GM19455 (cell line): Measurements from ENCODE around the gene PCED1B.
"Not testable (repeated sequence)": the region's sequence is repeated elsewhere in the genome, so short reads cannot be mapped to it uniquely, and the experiment has no call there.

Experiments
- ATAC-seq: cut with Tn5 transposase; IDR thresholded peaks from one replicate; pipeline ENCODE4 v1.9.1; 2021; ENCODE audit not compliant: unreplicated experiment

Gene PCED1B, protein sequence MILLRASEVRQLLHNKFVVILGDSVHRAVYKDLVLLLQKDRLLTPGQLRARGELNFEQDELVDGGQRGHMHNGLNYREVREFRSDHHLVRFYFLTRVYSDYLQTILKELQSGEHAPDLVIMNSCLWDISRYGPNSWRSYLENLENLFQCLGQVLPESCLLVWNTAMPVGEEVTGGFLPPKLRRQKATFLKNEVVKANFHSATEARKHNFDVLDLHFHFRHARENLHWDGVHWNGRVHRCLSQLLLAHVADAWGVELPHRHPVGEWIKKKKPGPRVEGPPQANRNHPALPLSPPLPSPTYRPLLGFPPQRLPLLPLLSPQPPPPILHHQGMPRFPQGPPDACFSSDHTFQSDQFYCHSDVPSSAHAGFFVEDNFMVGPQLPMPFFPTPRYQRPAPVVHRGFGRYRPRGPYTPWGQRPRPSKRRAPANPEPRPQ

DNA sequence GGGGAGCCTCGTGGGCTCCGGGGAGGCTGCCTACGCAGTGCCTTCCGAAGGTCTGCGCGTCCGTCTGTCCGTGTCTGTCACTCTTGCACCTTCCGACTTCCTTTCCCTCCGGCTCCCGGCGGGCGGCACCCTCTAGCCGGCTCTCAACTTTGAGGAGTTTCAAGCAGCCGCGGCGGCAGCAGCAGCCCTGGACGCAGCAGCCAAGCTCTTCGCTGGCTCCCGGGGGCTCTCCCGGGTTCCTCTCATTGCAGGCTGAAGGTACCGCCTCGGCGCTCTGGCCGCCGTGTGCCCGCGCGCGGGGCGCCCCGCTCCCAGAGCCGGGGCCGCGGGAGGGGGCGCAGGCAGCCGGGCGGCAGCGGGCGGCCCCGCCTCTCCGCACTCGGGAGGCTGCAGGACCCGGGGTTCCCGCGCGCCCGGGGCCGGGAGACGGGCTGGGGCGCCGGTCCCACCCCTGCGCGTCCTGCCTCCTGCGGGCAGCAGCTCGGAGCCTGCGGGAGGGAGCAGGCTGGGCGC lies at the start of gene PCED1B, which contains the start of gene AMIGO2:
PCED1B (plus strand) TSS at position 154 of the 513 bp plus-strand sequence. CDS start 155,443 bp downstream, outside the sequence.
AMIGO2 (minus strand) TSS at position 492 of the 513 bp plus-strand sequence. CDS start 957 bp downstream, outside the sequence.
- peak; percentile 64 for ATAC-seq

DNA sequence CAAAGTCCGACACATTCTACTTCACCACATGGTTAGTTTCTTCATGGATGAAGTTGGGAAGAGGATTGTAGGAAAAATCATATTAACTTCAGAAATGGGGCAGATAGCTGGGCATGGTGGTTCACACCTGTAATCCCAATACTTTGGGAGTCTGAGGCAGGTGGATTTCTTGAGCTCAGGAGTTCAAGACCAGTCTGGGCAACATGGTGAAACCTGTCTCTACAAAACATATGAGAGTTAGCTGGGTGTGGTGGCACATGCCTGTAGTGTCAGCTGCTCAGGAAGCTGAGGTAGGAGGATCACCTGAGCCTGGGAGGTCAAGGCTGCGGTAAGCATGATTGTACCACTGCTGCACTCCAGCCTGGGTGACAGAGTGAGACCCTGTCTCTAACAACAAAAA lies 49.5 kb upstream of the PCED1B start:
- no peak for ATAC-seq

DNA sequence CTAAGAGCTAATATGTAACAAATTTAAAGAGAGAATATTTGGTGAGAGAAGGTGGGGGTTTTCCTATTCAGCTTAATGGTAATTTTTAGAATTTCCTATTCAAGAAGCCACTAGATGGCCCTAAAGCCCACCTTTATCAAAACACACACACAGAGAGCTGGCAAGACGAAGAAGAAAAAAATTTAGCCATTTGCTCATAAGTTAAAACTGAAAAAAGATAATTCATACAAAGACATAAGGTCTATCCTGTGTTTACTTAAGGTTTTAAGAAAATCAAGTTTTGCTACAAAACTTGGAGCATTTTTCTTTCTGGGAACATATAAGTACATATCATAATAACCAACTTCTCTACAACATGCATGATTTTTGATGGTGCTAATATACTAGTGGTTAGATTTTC lies 46.8 kb upstream of the PCED1B start:
- ATAC-seq, result no peak

DNA sequence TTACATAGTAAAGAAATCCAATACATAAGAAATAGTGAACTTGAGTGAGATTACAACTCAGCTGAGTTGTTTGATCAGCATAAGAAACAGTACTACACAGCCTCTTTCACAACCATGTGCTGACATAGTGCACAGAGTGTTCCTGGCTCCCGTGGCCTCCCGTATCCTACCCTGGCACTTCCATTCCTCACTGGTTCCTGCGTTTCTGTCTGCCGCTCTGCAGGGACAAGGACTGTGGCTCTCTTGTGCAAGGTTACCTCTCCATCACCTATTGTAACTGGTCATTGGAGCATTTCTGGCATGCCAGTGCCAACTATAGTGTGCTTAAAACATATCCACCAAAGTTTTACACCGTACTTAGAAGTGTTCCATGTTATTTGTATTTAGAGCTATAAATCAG lies 46.3 kb upstream of the PCED1B start:
- no peak for ATAC-seq

GRCh38 chr12:47033789-47034555 lies 45.4 kb upstream of the PCED1B start:
- ATAC-seq, result no peak

GRCh38 chr12:47034661-47035060 lies 44.8 kb upstream of the PCED1B start:
- ATAC-seq, result no peak

- no peak for ATAC-seq
Measured at GRCh38 chr12:47035484-47035883, 43.9 kb upstream of the PCED1B start.

DNA sequence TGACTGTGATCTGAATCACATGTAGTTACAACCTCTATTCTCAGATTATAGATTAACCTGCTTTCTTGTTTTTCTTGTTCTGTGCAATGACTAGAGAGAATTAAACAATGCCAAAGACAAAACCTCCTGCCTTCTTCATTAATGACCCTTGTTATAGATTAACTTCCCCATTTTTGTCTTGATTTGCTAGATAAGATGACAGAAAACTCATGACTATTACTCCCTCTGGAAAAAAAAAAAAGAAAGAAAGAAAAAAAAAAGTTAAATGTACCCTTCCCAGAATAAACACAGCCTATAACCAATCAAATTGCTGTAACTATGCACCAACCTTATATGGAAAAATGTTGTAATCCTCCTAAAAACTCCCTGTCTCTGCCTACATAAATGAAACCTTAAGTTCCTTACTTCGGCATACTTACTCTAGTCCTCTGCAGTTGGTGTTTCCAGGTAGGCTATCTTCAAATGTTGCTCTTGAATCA lies 41.1 kb upstream of the PCED1B start:
- no peak for ATAC-seq

DNA sequence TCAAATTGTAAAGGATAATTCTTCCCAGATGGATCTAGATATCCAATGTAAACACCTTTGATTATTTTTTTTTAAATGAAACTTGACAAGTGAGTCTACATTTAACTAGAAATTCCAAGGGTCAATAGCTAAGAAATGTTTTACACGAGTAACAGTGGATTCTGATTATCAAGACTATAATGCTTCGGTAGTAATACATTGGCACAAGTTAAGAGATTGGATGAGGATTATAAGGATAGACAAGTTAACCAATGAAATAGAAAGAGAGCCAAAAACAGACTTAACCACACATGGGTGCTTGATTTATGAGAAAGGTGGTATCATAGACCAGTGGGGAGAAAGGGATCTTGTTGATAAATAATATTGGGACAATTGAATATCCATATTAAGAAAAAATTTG lies 40.3 kb upstream of the PCED1B start:
- no peak for ATAC-seq

DNA sequence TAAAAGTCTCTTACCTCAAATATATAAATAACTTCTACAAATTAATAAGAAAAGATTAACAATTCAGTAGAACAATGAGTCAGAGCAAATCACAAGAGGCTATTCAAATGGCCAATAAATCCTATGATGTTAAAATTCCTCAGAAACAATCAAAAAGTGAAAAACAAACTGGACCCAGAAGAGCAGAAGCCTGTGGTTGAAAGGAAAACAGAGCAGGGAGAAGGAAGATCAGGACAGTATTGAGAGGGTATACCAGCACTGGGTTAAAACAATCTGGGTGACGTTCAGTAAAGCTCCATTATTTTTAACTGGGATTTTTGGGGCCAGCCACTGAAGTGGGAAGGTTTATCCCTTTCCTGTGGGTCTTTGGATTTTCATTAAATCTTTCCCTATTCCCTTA lies 39.7 kb upstream of the PCED1B start:
- no peak for ATAC-seq

DNA sequence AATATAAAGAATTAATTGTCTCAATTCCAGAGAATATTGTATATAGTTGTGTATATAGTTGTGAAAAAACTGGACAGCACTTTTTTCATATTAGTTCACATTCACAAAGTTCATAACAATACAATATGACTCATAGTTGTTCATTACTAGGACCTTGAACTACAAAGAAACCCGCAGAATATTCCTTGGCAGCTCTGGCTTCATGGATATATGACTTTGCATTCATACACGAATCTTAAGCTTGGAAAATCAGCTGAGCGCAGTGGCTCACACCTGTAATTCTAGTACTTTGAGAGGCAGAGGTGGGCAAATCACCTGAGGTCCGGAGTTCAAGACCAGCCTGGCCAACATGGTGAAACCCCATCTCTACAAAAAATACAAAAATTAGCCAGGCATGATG lies 38.1 kb upstream of the PCED1B start:
- ATAC-seq, result no peak

GRCh38 chr12:47048541-47048940 lies 30.9 kb upstream of the PCED1B start:
- ATAC-seq, result no peak

- not testable (repeated sequence) for ATAC-seq
Measured at GRCh38 chr12:47051291-47051690, 28.1 kb upstream of the PCED1B start.

DNA sequence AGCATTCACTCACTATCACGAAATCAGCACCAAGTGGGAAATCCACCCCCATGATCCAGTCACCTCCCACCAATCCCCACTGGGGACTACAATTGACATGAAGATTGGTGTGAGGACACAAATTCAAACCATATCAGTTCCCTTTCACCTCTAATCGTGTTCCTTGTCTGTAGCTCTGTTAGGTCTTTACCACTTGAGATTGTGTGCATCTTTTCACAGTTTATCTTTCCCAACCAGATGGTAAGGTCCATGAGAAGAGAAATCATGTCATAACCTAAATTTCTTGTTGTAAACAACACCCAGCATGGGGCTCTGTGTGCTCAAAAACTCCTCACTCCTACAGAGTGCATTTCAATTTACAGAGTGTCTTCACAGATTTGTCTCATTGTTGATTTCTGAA lies 27.1 kb upstream of the PCED1B start:
- ATAC-seq, result no peak

DNA sequence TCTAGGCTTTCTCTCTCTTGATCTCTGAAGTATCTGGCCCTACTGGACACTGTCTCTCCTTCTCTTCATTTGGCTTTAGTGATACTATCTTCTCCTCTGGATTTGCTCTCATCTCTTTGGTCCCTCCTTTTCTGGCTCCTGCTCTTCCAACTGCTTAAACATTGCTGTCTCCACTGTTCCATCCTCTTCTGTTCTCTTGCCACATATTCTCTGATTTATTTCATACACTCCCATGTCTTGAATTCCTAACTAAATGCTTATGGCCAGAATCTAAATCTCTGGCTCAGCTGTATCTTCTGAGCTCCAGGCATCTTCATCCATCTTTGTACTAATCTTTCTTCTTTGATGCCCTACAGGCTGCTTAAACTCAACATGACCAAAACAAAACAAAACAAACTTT lies 25.5 kb upstream of the PCED1B start:
- no peak for ATAC-seq

GRCh38 chr12:47054659-47055058 lies 24.8 kb upstream of the PCED1B start:
- no peak for ATAC-seq

DNA sequence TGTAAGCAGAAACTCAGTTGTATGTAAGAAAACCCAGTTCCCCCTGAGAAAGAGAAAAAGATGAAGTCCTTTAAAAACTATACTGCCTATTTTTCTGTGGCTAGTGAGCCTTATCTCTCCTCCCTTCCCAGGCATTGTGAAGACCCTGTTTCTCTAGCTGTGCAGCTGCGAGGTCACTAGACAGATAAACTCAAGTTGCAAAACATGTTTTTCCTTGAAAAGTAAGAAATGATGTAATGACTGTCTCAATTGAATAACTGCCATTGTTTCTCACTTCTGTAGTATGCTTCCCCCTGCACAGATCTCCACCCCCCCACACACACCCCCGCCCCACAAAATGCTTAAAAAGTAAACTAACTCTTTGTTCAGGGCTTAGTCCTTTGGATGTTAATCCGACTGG lies 23.6 kb upstream of the PCED1B start:
- not testable (repeated sequence) for ATAC-seq

GRCh38 chr12:47056944-47057343 lies 22.5 kb upstream of the PCED1B start:
- ATAC-seq, result not testable (repeated sequence)

DNA sequence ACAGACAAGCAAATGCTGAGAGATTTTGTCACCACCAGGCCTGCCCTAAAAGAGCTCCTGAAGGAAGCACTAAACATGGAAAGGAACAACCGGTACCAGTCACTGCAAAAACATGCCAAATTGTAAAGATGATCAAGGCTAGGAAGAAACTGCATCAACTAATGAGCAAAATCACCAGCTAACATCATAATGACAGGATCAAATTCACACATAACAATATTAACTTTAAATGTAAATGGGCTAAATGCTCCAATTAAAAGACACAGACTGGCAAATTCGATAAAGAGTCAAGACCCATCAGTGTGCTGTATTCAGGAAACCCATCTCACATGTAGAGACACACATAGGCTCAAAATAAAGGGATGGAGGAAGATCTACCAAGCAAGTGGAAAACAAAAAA lies 20.8 kb upstream of the PCED1B start:
- not testable (repeated sequence) for ATAC-seq

GRCh38 chr12:47065546-47065945 lies 13.9 kb upstream of the PCED1B start:
- ATAC-seq, result no peak

GRCh38 chr12:47066278-47067025 lies 13.0 kb upstream of the PCED1B start:
- no peak for ATAC-seq
